ENCODE measurements around the gene GNGT2.

GNGT2 gene

GRCh38 chr17:49165143-49165542 lies 45.2 kb downstream of the GNGT2 start:
- DNase-seq, result no peak

DNA sequence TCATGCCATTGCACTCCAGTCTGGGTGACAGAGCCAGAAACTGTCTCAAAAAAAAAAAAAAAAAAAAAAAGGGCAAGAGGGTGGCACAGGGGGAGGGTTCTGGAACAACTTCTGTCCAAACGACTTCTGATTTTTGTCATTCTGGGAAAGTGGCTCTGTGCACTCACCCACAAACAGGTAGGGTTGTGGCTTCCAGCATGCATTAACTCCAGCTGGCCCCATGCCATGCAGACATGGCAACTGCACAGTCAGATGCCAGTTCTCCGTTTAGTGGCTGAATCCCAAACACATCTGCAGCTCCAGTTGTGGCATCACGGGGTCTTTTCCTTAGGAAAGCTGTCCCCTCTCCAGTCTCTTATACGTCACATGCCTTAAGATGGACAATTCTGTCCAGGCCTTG lies 47.5 kb downstream of the GNGT2 start:
- DNase-seq, result no peak

GRCh38 chr17:49157784-49158183 lies 52.6 kb downstream of the GNGT2 start:
- DNase-seq, result no peak

DNA sequence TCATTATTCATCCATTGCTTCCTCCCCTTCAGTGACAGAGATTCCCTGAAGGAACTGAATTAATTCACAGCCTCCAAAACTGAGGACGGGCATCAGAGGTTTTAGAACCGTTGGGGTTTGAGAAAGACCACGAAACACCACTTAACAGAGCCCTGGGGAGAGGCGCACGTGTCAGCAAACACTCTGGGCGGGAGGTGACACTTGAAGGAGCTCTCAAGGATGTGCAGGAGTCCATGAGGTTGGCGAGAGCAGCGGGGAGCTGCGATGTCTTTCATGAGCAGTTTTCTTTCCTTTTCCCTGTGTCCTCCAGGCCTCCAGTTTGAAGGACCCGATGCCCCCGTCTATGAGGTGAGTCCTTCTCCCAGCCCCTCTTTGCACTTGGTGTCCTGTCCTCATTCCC lies 54.1 kb downstream of the GNGT2 start:
- no peak for DNase-seq
